GM18508 (cell line): ENCODE results near the gene BLVRB.

Source experiments
- ATAC-seq: cut with Tn5 transposase; IDR thresholded peaks from one replicate; pipeline ENCODE4 v1.9.1; 2021; ENCODE audit warnings: moderate number of reproducible peaks; ENCODE audit not compliant: insufficient read depth, unreplicated experiment

Gene BLVRB

DNA sequence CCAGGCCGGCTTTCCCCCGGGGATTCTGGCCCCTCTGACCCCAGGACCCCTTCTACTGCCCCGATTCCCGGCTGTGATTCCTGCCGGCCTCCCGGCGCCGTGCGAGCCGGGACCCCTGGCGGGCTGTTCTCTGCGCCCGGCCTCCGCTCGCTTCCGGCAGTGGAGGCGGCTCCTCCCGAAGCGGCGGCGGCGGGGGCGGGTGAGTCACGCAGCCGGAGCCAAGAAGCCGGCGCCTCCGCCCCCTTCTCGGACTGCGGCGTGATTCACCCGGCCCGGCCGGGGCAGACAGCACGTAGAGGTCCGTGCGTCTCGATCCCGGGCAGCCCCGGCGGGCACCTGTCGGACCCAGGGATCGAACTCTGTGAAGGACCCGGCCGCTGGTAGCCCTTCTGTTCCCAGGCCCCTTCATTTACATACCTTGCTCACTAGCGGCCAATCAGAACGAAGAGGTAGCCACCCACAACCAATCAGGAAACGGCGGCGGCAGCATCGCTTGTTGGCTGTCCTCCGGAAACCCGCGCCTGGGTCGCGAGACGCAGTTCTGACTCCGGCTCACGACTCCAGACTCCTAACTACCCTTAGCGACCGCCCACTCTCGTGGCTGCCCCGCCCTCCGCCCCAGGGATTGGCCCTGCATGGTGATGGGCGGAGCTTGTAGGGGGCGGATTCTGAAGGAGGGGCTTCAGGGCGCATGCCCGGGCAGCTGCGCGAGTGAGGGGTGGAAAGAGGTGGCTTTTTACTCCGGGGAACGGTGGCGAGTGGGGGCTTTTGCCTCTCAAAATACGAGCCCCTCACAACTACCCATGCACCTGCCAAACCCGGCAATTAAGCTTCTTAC is 39.9 kb downstream of the BLVRB start, which contains the start of gene SERTAD1:
Gene SERTAD1 (minus strand): TSS at position 543 of the 838 bp plus-strand sequence. CDS start 2,446 bp downstream, outside the sequence.
- peak; percentile 67 for ATAC-seq

DNA sequence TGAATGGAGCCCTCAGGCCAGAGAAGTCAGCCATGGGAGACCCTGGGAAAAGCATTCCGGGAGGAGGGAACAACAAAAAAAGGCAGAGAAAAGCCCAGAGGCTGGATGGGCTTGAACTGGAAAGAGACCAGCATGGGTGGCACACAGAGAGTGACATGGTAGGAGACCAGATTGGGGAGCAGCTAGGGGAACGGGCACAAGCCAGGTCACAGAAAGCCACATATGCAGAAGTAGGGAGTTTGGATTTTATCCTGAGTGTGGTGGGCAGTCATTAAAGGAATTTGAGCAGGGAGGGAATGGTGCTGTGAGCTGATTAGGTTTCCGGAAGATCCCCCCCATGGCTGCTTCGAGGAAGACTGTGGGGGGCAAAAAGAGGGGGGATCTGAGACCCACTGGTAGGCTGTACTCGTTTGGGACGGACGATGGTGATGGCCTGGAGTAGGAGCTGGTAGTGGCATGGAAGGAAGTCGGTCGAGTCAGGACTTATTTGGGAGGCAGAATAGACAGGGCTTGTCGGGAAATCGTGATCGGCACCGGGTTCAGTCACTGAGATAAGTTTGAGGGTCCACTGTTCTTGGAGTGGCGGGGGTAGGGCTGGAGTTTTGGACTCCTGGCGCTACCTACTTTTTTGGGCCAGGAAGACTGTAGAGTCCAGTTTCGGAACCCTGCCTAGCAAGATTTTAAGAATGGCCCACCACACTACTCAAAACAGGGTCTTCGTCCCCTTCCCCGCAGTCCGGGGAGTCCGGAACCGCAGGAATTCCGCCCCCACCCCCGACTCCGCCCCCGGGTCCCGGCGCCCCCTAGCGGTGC is 40.7 kb downstream of the BLVRB start:
- no peak for ATAC-seq

DNA sequence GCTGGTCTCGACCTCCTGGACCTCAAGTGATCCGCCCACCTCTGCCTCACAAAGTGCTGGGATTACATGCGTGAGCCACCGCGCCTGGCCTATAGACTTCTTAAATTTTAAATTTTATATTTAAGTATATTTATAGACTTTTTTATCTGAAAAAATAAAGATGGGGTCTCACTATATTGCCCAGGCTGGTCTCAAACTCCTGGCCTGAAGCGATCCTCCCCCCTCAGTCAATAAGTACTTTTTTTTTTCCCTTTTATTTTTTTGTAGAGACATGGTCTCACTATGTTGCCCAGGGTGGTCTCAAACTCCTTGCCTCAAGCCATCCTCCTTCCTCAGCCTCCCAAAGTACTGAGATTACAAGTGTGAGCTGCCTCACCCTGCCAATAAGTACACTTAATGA is 41.6 kb downstream of the BLVRB start:
- no peak for ATAC-seq

DNA sequence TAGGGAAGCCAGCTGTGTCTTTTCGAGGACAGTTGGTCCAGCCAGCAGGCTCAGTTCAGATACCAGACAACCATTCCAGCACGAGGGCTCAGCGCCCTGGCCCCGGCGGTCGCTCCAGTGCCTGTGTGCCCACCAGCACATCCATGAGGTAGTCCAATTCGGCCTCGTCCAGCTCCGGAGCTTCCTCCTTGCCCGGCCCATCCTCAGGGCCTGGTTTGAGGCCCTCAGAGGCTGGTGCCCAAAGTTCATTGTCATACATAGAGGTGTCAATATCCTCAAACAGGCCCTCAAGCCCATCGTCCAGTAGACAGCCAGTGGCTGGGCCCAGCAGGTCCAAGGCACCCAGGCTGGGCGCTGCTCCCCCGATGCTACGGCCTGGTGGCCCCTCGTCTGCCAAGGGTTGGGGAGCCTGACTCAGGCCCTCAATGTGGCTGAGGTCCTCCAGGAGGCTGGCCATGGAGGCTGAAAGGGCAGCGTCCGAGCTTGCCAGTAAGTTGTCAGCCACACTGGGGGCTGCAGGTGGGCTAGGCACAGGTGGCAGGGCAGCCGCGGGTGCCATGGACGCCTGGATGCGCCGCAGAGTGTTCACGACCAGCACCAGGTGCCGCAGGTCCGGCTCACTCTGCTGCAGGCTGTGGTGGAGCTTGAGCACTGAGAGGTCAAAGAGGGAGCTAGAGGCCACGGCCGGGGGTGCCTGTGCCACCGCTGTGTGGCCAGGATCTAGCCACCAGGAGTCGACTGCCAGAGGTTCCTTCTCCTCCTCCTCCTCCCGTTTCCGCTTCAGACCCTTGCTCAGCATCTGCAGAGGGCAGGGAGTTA is 42.6 kb downstream of the BLVRB start:
- no peak for ATAC-seq

DNA sequence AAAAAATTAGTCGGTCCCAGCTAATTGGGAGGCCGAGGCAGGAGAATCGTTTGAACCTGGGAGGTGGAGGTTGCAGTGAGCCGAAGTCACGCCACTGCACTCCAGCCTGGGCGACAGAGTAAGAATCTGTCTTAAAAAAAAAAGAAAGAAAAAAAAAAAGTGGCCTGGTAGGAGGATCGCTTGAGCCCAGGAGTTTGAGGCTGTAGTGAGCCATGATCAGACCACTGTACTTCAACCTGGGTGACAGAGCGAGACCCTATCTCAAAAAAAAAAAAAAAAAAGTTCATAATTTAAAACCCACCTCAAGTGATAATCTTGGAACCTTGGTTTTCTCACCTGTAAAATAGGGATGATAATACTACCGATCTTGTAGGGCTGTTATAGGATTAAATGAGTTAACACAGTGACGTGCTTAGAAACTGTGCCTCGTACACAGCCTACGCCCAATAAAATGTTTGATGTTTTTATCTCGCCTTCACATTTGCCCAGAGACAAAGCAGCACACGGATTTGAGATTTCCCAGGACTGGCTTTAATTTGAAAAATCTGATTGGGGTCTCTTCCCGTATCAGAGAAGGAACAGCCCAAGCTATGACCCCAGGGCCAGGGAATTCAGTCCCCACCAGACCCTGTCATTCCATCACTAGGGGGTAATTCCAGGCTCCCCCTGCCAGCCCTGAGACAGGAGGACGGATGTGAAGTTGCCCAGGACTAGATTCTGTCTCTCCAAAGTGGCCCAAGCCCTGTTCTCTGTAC is 43.4 kb downstream of the BLVRB start:
- no peak for ATAC-seq

DNA sequence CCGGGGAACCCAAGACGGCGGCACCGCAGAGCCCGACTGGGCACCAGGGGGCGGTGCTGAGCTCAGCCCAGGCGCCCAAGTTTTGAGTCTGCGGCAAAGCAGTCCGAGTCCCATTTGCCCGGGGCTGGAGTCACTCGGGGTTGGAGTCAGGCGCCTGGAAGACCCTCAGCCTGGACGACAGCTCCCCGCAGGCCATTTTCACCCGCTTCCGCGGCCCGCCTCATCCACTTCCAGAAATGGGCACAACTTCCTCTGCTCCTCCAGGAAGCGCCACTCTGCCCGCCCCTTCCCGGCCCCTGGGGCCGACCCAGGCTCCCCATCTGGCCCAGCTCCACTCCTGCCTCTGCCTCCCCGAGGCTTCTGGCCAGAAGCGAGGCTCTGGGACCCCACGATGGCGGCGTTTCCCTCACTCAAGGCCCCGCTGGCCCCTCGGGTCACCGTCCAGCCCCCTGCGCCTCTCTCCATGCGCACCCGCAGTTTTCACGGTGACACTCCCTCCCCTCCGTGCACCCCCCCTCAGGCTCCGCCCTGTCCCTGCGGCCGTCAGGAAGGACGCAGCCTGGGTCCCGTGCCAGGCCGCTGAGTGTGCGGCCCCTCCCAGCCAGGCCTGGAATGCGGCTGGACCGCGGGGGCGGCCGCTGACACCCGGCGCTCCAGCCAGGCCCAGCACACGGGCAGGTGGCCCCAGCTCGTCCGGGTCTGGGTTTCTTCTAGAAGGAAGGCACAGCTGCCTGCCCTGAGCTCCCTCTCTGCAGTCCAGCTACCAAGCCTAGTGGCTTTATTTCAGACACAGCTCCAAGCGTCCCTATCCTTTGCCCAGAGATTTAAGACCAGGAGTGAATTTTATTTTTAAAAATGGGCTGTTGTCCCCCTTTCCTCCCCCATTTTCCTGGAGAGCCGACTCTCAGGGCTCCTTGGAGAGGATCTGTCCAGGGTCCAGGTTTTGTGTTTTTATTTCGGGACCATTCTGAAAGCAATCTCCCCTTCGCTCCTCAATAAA is 44.5 kb downstream of the BLVRB start:
- ATAC-seq: no peak

DNA sequence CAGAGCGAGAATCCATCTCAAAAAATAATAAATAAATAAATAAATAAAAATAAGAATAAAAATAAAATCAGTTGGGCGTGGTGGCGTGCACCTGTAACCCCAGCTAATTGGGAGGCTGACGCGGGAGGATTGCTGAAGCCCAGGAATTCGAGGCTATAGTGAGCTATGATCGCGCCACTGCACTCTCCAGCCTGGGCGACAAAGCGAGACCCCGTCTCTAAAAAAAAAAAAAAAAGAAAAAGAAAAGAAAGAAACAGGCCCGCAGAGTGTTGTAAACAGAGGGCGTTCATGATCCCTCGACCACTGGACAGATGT is 45.1 kb downstream of the BLVRB start:
- ATAC-seq: no peak

DNA sequence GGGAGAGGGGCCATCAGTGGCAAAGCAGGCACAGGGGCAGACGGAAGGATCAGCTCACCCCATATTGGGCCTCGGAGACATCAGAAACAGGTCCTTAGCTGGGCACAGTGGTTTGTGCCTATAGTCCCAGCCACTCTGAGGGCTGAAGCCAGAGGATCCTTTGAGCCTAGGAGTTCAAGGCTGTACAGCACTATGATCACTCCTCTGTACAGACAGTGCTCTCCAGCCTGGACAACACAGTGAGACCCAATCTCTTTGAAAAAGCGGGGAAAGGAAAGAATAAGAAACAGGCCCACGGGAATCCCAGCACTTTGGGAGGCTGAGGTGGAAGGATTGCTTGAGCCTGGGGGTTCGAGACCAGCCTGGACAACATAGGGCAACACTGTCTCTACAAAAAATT is 45.8 kb downstream of the BLVRB start:
- no peak for ATAC-seq

DNA sequence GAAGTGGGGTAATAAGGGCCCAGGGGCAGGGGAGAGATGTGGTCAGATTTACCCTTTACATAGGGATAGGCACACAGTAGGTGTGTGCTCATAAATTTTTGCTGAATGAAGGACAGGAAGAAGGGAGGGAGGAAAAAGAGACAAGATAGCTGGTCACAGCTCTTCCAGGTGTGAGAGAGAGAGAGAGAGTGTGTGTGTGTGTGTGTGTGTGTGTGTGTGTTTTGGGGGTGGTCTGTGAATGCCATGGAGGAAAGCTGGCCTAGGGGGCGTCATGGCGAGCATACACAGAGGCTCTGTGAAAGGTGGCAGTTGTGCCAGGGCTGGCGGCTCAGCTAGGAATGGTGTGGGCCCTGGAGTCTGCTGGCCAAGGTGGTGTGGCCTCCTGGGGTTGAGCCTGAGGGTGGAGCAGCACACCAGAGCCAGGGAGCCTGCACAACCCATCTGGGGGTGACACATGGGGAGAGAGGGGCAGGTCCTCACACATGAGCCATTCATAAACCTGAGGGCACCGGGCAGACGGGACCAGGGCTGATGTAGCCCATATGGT is 46.4 kb downstream of the BLVRB start:
- no peak for ATAC-seq

DNA sequence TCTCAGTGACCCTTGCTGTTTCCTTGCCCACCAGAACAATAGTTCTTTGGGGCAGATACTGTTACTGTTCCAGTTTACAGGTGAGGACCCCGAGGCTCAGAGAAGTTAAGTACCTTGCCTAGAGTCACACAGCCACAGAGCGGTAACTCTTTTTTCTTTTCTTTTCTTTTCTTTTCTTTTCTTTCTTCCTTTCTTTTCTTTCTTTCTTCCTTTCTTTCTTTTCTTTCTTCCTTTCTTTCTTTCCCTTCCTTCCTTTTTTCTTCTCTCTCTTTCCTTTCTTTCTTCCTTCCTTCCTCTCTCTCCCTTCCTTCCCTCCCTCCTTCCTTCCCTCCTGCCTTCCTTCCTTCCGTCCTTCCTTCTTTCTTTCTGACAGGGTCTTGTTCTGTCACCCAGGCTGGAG is 47.5 kb downstream of the BLVRB start:
- no peak for ATAC-seq

DNA sequence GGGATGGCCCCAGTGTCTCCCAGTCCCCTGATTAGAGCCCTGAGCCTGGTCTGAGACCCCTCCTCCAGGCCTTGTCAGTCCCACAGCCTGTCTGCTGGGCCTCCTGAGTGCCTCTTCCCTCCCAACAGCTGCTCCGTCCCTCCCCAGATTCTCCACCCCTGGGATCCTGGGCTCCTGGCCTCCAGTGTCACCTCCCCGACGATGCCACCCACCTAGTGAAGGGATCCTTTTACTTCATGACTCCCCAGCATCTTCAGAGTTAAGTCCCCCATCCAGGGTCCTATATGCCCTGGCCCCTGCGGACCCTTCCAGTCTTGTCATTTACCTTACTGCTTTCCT is 47.9 kb downstream of the BLVRB start:
- ATAC-seq: no peak

DNA sequence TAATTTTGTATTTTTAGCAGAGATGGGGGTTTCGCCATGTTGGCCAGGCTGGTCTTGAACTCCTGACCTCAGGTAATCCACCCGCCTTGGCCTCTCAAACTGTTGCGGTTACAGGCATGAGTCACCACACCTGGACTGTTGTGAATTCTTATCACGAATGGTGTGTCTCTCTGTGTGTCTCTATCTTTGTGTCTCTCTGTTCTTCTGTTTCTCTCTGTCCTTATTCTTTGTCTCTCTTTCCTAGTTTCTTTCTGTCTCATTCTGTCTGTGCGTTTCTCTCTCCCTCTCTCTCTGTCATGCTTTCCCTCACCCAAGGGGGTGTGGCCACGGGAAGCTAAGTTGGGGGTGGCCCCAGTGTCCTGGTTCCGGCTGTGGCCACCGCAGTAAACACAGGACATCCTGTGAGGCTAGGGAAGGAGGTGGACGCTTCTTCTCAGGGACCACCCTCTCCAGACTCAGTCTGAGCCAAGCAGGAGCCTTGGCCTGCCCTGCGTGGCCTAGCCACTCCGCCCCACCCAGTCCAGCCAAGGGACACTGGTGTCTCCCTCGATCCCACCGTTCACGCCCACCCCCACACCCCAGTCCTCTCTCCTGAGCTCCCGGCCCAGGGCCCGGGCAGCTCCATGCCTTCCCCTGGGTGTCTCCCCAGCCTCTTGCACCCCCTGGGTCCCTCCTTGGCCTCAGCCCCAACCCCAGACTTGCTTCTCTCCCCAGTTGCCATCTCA is 48.5 kb downstream of the BLVRB start:
- no peak for ATAC-seq

DNA sequence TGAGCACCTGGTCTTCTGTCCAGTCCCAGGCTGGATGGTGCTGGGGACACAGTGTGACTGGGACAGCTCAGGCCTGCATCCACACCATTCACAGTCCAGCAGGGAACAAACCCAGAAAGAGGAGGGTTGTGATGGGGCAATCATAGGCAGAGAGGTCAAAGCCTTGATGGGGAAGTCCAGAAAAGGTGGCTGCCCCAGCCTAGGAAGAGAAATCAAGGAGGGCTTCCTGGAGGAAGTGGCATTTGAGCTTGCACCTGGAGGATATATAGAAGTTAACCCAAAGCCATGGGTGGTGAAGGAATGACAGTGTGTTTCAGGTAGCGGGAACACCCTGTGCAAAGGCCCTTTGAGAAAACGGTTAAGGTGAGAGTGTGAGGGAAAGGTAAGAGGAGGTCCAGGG is 49.8 kb downstream of the BLVRB start:
- no peak for ATAC-seq

DNA sequence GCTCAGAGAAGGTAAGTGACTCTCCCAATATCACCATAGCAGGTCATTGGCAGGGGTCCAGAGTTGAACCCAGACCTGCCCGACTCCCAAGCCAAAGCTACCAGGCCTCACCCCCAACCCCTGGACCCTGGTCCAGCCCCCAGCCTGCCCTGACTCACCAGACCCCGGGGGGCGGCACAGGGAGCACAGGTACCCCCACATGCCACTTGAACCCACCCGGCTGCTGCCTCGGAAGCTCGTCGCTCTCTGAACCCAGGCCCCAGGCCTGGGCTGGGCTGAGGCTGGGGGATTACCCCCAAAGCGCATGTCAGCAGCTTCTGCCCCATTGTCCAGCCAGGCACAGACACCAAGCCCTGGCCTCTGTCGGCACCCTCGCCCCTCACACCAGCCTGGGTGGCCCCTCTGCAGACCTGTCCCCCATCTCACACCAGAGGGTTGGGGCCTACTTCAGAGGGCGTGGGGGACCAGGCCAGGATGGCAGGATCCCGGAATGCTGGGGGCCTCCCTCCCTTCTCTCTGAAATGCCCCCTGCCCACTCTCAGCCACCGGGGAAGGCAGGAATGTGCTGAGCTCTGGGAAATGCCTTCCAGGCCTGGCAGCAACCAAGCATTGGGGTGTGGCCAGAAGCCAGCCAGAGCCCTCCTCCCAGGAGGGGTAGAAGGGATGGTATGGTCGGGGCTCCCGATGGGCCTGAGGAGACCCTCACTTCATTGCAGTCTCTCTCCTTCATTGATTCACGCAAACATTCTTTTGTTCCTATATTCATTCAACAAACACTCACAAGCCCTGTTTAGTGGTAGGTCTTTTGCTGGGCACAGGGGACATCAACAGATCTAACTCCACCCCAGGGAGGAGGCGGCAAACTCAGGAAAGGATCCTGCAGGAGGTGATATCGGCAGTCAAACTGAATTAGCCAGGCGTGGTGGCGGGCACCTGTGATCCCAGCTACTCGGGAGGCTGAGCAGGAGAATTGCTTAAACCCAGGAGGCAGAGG is 50.7 kb downstream of the BLVRB start:
- ATAC-seq: no peak

DNA sequence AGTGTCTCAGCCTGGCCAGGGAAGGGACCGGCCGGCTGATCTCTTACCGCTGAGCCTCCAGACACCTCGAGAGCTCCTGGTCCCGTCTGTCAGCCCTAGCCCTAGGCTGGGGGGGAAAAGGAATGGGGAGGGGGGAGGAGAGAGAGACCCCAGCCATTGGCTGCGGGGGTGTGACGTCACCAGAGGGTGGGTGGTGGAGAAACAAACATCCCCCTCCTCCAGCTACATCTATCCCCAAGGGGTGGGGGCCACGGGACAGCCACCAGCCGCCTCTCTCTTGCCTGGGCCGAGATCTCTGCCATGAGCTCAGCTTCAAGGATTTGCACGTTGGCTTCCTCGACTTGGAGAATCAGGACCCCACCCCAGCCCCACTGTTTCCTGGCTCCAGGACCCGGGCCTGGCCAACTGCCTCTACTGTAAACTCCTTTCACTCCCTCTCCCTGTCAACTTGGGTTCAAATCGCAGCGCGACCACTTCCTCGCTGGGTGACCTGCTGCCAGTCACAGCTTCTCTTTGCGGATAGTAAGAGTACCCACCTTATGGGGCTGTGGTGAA is 52.2 kb downstream of the BLVRB start, which contains the start of gene PRX:
Gene PRX (minus strand): TSS at position 88 of the 555 bp plus-strand sequence. CDS start 5,446 bp downstream, outside the sequence.
- ATAC-seq: no peak

DNA sequence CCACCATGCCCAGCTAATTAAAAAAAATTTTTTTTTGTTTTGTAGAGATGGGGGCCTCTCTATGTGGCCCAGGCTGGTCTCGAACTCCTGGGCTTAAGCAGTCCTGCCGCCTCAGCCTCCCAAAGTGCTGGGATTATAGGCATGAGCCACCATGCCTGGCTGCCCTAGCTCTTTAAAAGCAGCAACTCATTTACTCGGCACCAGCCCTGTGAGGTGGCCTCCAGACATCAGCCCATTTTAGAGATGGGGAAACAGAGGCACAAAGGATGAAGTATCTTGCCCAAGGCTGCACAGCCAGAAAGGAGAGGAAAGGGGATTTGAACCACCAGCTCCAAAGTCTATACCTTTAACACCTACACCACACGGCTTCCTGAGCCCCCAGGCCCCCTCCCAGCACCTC is 52.7 kb downstream of the BLVRB start:
- no peak for ATAC-seq
